ENCODE results near the gene ARRDC4. TPM values are rescaled to one million over a fixed set of nuclear protein-coding genes. Genes with fewer than 3 reads are reported as not detected.

ARRDC4 gene
- total RNA-seq, 1 experiment from 2014 or later: 7.1 TPM

DNA sequence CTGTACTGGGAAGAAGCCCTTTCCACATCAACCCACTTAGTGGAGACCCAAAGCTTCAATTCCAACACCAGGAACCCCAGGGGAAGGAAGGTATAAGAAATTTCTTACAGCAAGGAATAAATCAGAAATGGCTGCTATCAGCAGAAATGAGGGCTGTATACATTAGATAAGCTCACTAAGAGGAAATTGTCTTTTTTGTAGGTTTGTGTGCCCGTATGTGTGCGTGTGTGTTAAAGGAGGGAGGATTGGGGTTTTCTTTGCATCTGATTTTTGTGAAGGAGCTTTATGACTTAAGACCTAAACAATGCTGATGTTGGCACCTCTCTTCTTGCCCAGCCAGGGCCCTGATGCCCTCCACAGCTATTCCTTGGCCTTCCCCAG, 18.6 kb downstream of the ARRDC4 start:
- Histone ChIP-seq H2AFZ (ENCODE audit: low read length) (no peak overlapping the region), H3K27ac (ENCODE audit: low read length) (no peak overlapping the region), H3K9me2 (replicated peaks; ENCODE audit: low read length) (no peaks in the 10 kb centered on the region), H3K79me2 (ENCODE audit: low read length) (no peaks in the 10 kb centered on the region), H3K27me3 (ENCODE audit: low read length) (no peaks in the 10 kb centered on the region), H3K4me3 (ENCODE audit: low read length) (no peak overlapping the region), H3K4me2 (ENCODE audit: low read length) (no peak overlapping the region), H4K20me1 (ENCODE audit: low read length) (no peaks in the 10 kb centered on the region), H3K9me3 (ENCODE audit: low read length) (no peaks in the 10 kb centered on the region), H3K4me1 (ENCODE audit: insufficient read depth, low read length) (peaks cover 15% of the 10 kb centered on the region), H3K9ac (ENCODE audit: low read length) (no peak overlapping the region), H3F3A (ENCODE audit: low read length, unreplicated experiment) (no peaks in the 10 kb centered on the region), H3K36me3 (ENCODE audit: low read depth, low read length) (no peaks in the 10 kb centered on the region)
- intact Hi-C loops (cut with micrococcal nuclease): no loop called here
- DNase-seq: no peak
- CTCF ChIA-PET: no interaction called here
- no TSS peak for BruUV-seq (replicated peaks)
- POLR2A ChIA-PET (ENCODE audit: unreplicated experiment): no interaction called here
- ATAC-seq: no peak
- TF ChIP-seq, protein P1, sequence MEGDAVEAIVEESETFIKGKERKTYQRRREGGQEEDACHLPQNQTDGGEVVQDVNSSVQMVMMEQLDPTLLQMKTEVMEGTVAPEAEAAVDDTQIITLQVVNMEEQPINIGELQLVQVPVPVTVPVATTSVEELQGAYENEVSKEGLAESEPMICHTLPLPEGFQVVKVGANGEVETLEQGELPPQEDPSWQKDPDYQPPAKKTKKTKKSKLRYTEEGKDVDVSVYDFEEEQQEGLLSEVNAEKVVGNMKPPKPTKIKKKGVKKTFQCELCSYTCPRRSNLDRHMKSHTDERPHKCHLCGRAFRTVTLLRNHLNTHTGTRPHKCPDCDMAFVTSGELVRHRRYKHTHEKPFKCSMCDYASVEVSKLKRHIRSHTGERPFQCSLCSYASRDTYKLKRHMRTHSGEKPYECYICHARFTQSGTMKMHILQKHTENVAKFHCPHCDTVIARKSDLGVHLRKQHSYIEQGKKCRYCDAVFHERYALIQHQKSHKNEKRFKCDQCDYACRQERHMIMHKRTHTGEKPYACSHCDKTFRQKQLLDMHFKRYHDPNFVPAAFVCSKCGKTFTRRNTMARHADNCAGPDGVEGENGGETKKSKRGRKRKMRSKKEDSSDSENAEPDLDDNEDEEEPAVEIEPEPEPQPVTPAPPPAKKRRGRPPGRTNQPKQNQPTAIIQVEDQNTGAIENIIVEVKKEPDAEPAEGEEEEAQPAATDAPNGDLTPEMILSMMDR (conservative IDR thresholded peaks at IDR 0.05; ENCODE audit: low read depth, low read length): no peak
- no peak for TF ChIP-seq EZH2 (IDR thresholded peaks at IDR 0.05; ENCODE audit: low read length, unreplicated experiment)
- TF ChIP-seq EZH2phosphoT487 (IDR thresholded peaks at IDR 0.05; ENCODE audit: borderline replicate concordance, low read length): no peak

DNA sequence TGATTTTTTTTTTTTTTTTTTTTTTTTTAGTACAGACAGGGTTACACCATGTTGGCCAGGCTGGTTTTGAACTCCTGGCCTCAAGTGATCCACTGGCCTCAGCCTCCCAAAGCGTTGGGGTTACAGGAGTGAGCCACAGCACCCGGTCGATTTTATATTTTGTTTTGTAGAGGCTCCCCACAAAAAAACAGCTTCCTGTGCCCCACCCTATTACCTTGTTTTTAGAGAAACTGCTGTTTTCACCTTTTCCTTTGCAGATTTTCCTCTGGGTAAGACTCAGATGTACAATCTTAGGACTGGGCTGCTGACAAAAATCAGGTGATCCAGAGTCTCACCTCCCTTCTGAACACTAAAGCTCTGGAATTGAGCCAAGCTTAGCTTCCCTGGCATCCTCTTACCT, 20.6 kb downstream of the ARRDC4 start:
- CTCF ChIA-PET: no interaction called here
- no peak for ATAC-seq
- H3F3A ChIP-seq (ENCODE audit: low read length, unreplicated experiment): no peaks in the 10 kb centered on the region
- H3K4me1 ChIP-seq (ENCODE audit: insufficient read depth, low read length): peaks cover 15% of the 10 kb centered on the region
- H3K9ac ChIP-seq (ENCODE audit: low read length): no peak overlapping the region
- H3K4me2 ChIP-seq (ENCODE audit: low read length): no peak overlapping the region
- H3K9me2 ChIP-seq (replicated peaks; ENCODE audit: low read length): no peaks in the 10 kb centered on the region
- H3K27me3 ChIP-seq (ENCODE audit: low read length): no peaks in the 10 kb centered on the region
- POLR2A ChIA-PET (ENCODE audit: unreplicated experiment): no interaction called here
- no peak overlapping the region for H2AFZ ChIP-seq (ENCODE audit: low read length)
- TF ChIP-seq, protein P1 (conservative IDR thresholded peaks at IDR 0.05; ENCODE audit: low read depth, low read length): no peak
- TF ChIP-seq EZH2phosphoT487 (IDR thresholded peaks at IDR 0.05; ENCODE audit: borderline replicate concordance, low read length) (no peak), EZH2 (IDR thresholded peaks at IDR 0.05; ENCODE audit: low read length, unreplicated experiment) (no peak)
- DNase-seq: no peak
- no peaks in the 10 kb centered on the region for H3K36me3 ChIP-seq (ENCODE audit: low read depth, low read length)
- H3K9me3 ChIP-seq (ENCODE audit: low read length): no peaks in the 10 kb centered on the region
- H3K79me2 ChIP-seq (ENCODE audit: low read length): no peaks in the 10 kb centered on the region
- intact Hi-C loops (cut with micrococcal nuclease): no loop called here
- H3K27ac ChIP-seq (ENCODE audit: low read length): no peak overlapping the region
- no peaks in the 10 kb centered on the region for H4K20me1 ChIP-seq (ENCODE audit: low read length)
- H3K4me3 ChIP-seq (ENCODE audit: low read length): no peak overlapping the region
- no TSS peak for BruUV-seq (replicated peaks)

DNA sequence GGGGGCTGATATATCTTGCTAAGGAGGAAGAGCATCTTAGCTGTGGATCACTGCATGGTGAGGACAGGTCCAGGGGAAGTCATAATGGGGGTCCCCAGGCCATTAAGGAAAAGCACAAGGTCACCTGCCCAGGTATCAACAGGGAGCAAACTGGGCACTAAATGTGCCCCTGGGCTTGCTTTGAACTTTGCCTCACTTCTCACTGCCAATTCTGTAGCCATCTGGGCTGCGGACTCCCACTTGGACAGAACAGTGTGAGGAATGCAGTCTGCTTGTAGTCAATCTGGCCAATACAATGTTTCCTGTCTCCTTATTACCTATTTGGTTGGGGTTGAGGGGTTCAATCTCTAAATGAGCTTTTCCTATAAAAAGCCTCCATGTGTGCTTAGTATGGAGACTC, 21.3 kb downstream of the ARRDC4 start:
- H3K9ac ChIP-seq (ENCODE audit: low read length): no peak overlapping the region
- H3K9me3 ChIP-seq (ENCODE audit: low read length): no peaks in the 10 kb centered on the region
- H3K4me3 ChIP-seq (ENCODE audit: low read length): no peak overlapping the region
- H3K9me2 ChIP-seq (replicated peaks; ENCODE audit: low read length): no peaks in the 10 kb centered on the region
- H2AFZ ChIP-seq (ENCODE audit: low read length): no peak overlapping the region
- H3K36me3 ChIP-seq (ENCODE audit: low read depth, low read length): no peaks in the 10 kb centered on the region
- no peaks in the 10 kb centered on the region for H3K79me2 ChIP-seq (ENCODE audit: low read length)
- H3F3A ChIP-seq (ENCODE audit: low read length, unreplicated experiment): no peaks in the 10 kb centered on the region
- BruUV-seq (replicated peaks): no TSS peak
- no peak overlapping the region for H3K4me2 ChIP-seq (ENCODE audit: low read length)
- no peak overlapping the region for H3K27ac ChIP-seq (ENCODE audit: low read length)
- intact Hi-C loops (cut with micrococcal nuclease): no loop called here
- peaks cover 8% of the 10 kb centered on the region for H3K4me1 ChIP-seq (ENCODE audit: insufficient read depth, low read length)
- no peak for ATAC-seq
- H4K20me1 ChIP-seq (ENCODE audit: low read length): no peaks in the 10 kb centered on the region
- CTCF ChIA-PET: no interaction called here
- no peaks in the 10 kb centered on the region for H3K27me3 ChIP-seq (ENCODE audit: low read length)
- DNase-seq: no peak
- POLR2A ChIA-PET (ENCODE audit: unreplicated experiment): no interaction called here
- no peak for TF ChIP-seq EZH2phosphoT487 (IDR thresholded peaks at IDR 0.05; ENCODE audit: borderline replicate concordance, low read length)
- TF ChIP-seq, protein P1 (conservative IDR thresholded peaks at IDR 0.05; ENCODE audit: low read depth, low read length): no peak
- no peak for TF ChIP-seq EZH2 (IDR thresholded peaks at IDR 0.05; ENCODE audit: low read length, unreplicated experiment)
